MM.1S (cell line): Measurements from ENCODE around the gene PIK3R4.

Source experiments
- DNase-seq: peaks from one replicate; pipeline ENCODE4 v3.0.0-alpha.2; 2015
- H2AFZ ChIP-seq: fragments of 300-600 bp; sonication (generic); 2 replicates; pipeline ENCODE4 v1.6.0; 2016; ENCODE audit warnings: antibody characterized with exemption, low read length
- H3F3A ChIP-seq: fragments of 300-600 bp; sonication (generic); 2 replicates; pipeline ENCODE4 v1.6.1; 2016; ENCODE audit warnings: mild to moderate bottlenecking, antibody characterized with exemption, low read length, moderate library complexity, mixed read lengths; ENCODE audit not compliant: insufficient read depth
- H3K27ac ChIP-seq: fragments of 300-600 bp; sonication (generic); 2 replicates; pipeline ENCODE4 v1.5.1; 2016; ENCODE audit warnings: mild to moderate bottlenecking, low read length
- H3K27me3 ChIP-seq: fragments of 300-600 bp; sonication (generic); replicated peaks from 2 replicates; pipeline ENCODE4 v1.6.0; 2016; ENCODE audit warnings: low read length; ENCODE audit not compliant: insufficient read depth
- H3K36me3 ChIP-seq: fragments of 300-600 bp; sonication (generic); replicated peaks from 2 replicates; pipeline ENCODE4 v1.6.1; 2016; ENCODE audit warnings: mild to moderate bottlenecking, low read length, mixed read lengths; ENCODE audit not compliant: insufficient read depth
- H3K4me1 ChIP-seq: fragments of 300-600 bp; sonication (generic); 2 replicates; pipeline ENCODE4 v1.6.1; 2016; ENCODE audit warnings: low read length, mixed read lengths
- H3K4me2 ChIP-seq: fragments of 300-600 bp; sonication (generic); 2 replicates; pipeline ENCODE4 v1.6.0; 2016; ENCODE audit warnings: low read depth, low read length
- H3K4me3 ChIP-seq: fragments of 300-600 bp; sonication (generic); 2 replicates; pipeline ENCODE4 v1.5.1; 2016; ENCODE audit warnings: low read length, mixed read lengths
- H3K79me2 ChIP-seq: fragments of 300-600 bp; sonication (generic); 2 replicates; pipeline ENCODE4 v1.6.1; 2016; ENCODE audit warnings: mixed run types, low read length, mixed read lengths
- H3K9ac ChIP-seq: fragments of 300-600 bp; sonication (generic); 2 replicates; pipeline ENCODE4 v1.6.1; 2016; ENCODE audit warnings: low read length, mixed read lengths
- H3K9me2 ChIP-seq: fragments of 300-600 bp; sonication (generic); replicated peaks from 2 replicates; pipeline ENCODE4 v1.6.1; 2016; ENCODE audit warnings: mild to moderate bottlenecking, low read length, mixed read lengths; ENCODE audit not compliant: insufficient read depth
- H3K9me3 ChIP-seq: fragments of 300-600 bp; sonication (generic); replicated peaks from 2 replicates; pipeline ENCODE4 v1.6.1; 2016; ENCODE audit warnings: mild to moderate bottlenecking, low read length, mixed read lengths; ENCODE audit not compliant: insufficient read depth
- H4K20me1 ChIP-seq: fragments of 300-600 bp; sonication (generic); 2 replicates; pipeline ENCODE4 v1.6.1; 2016; ENCODE audit warnings: mild to moderate bottlenecking, low read length, moderate library complexity, mixed read lengths; ENCODE audit not compliant: insufficient read depth
- EZH2 ChIP-seq: fragments of 300-600 bp; sonication (generic); optimal IDR thresholded peaks from 2 replicates; pipeline ENCODE3; 2017; ENCODE audit warnings: low read depth, mild to moderate bottlenecking, antibody characterized with exemption, low read length, mixed read lengths
- EZH2phosphoT487 ChIP-seq: fragments of 300-600 bp; sonication (generic); IDR thresholded peaks from 2 replicates; pipeline ENCODE4 v1.6.1; 2018; ENCODE audit warnings: antibody characterized with exemption, low read length
- TF ChIP-seq, protein P1 (sequence below): fragments of 300-600 bp; sonication (generic); IDR thresholded peaks from 2 replicates; pipeline ENCODE4 v1.5.1; 2016; ENCODE audit warnings: antibody characterized with exemption, low read length, mixed read lengths

Gene PIK3R4

DNA sequence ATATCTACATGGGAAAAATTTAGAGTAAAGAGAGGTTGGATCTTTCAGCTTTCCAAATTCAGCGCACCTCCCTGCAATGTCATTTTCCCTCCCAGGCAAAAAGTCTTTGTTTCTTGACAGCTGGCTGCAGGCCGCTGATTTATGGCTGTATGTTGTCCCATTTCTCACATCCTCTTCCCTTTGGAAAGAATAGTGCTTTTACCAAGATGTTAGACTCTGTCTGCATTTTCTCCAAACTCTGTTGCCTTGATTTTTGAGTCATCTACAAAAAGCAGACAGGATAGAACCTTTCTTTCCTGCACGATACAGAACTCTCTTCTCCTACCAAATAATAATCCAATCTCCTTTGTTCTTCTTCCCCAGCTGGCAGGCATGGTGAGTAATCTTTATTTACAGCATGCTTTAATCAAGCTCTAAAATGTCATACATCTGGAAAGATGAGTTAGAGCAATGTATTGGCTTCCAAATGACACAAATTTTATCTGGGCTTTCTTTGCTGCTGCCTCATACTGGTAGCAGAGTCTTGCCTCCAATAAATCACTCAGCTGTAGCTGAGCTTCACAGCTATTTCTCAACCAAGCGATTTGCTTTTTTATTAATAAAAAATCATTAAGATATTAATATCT lies 101.9 kb downstream of the PIK3R4 start:
- H3K9me3 ChIP-seq: no peaks in the 10 kb centered on the region
- H3K4me1 ChIP-seq: no peaks in the 10 kb centered on the region
- H2AFZ ChIP-seq: no peak overlapping the region
- no peaks in the 10 kb centered on the region for H4K20me1 ChIP-seq
- H3K4me2 ChIP-seq: no peak overlapping the region
- H3K9me2 ChIP-seq: no peaks in the 10 kb centered on the region
- H3K36me3 ChIP-seq: no peaks in the 10 kb centered on the region
- TF ChIP-seq EZH2phosphoT487 (no peak), EZH2 (no peak)
- TF ChIP-seq, protein P1, sequence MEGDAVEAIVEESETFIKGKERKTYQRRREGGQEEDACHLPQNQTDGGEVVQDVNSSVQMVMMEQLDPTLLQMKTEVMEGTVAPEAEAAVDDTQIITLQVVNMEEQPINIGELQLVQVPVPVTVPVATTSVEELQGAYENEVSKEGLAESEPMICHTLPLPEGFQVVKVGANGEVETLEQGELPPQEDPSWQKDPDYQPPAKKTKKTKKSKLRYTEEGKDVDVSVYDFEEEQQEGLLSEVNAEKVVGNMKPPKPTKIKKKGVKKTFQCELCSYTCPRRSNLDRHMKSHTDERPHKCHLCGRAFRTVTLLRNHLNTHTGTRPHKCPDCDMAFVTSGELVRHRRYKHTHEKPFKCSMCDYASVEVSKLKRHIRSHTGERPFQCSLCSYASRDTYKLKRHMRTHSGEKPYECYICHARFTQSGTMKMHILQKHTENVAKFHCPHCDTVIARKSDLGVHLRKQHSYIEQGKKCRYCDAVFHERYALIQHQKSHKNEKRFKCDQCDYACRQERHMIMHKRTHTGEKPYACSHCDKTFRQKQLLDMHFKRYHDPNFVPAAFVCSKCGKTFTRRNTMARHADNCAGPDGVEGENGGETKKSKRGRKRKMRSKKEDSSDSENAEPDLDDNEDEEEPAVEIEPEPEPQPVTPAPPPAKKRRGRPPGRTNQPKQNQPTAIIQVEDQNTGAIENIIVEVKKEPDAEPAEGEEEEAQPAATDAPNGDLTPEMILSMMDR: no peak
- no peak overlapping the region for H3K9ac ChIP-seq
- DNase-seq: no peak
- no peaks in the 10 kb centered on the region for H3K27me3 ChIP-seq
- H3K27ac ChIP-seq: no peak overlapping the region
- no peak overlapping the region for H3K4me3 ChIP-seq
- no peaks in the 10 kb centered on the region for H3F3A ChIP-seq
- H3K79me2 ChIP-seq: no peaks in the 10 kb centered on the region

DNA sequence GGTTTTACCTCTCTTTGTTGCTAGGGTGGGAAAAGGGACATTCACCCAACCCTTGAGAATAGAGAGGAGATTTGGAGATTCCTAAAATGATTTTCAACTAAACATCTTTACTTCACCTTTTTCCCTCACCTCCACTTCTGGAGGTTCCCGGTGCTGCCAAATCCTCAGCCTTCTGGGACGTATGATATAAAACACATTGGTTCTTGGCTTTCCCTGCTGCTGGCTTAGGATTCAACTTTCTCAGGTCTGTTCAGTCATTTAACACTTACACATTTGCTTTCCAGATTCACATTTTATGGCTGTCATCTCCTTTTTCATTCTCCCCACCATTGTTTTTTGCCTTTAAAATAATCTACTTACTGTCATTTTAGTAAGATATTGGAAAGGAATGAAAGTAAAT lies 106.6 kb downstream of the PIK3R4 start:
- DNase-seq: no peak
- Histone ChIP-seq H3K4me3 (no peak overlapping the region), H3F3A (no peaks in the 10 kb centered on the region), H4K20me1 (no peaks in the 10 kb centered on the region), H3K9me3 (no peaks in the 10 kb centered on the region), H3K27me3 (no peaks in the 10 kb centered on the region), H3K36me3 (no peaks in the 10 kb centered on the region), H3K27ac (no peak overlapping the region), H3K4me1 (no peaks in the 10 kb centered on the region), H3K9me2 (no peaks in the 10 kb centered on the region), H3K4me2 (no peak overlapping the region), H3K79me2 (no peaks in the 10 kb centered on the region), H3K9ac (no peak overlapping the region), H2AFZ (no peak overlapping the region)
- TF ChIP-seq, protein P1: no peak
- no peak for TF ChIP-seq EZH2
- TF ChIP-seq EZH2phosphoT487: no peak

DNA sequence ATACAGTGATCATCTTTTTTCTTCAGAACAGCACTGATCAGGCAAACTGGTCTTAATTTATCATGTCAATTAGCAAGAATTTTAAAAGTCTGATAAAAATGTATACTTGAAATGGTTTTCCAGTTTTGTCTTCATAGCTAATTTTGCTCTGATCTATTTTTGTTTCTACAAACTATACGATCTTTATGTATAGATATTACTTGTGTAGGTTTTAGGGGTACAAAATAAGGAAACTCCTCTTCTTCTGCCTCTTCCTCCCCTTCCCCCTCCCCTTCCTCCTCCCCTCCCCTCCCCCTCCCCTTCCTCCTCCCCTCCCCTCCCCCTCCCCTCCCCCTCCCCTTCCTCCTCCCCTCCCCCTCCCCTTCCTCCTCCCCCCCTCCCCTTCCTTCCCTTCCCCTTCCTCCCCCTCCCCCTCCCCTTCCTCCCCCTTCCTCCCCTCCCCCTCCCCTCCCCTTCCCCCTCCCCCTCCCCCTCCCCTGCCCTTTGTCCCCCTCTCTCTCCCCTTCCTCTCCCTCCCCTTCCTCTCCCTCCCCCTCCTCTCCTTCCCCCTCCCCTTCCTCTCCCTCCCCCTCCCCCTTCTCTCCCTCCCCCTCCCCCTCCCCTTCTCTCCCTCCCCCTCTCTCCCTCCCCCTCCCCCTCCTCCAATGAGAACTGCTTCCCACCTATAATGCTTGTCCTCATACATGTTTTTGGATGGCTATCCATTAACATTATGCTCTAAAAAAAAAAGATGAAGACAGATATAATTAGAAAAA lies 110.0 kb downstream of the PIK3R4 start:
- Histone ChIP-seq H3K4me2 (no peak overlapping the region), H3K79me2 (no peaks in the 10 kb centered on the region), H3K36me3 (no peaks in the 10 kb centered on the region), H3K27me3 (no peaks in the 10 kb centered on the region), H3F3A (no peaks in the 10 kb centered on the region), H3K4me1 (no peaks in the 10 kb centered on the region), H2AFZ (no peak overlapping the region), H3K9me3 (no peaks in the 10 kb centered on the region), H3K9me2 (no peaks in the 10 kb centered on the region), H3K9ac (no peak overlapping the region), H3K4me3 (no peak overlapping the region), H3K27ac (no peak overlapping the region), H4K20me1 (no peaks in the 10 kb centered on the region)
- TF ChIP-seq EZH2: no peak
- no peak for TF ChIP-seq EZH2phosphoT487
- TF ChIP-seq, protein P1: no peak
- no peak for DNase-seq
